Measurements from ENCODE around the gene DACT3.

DNA sequence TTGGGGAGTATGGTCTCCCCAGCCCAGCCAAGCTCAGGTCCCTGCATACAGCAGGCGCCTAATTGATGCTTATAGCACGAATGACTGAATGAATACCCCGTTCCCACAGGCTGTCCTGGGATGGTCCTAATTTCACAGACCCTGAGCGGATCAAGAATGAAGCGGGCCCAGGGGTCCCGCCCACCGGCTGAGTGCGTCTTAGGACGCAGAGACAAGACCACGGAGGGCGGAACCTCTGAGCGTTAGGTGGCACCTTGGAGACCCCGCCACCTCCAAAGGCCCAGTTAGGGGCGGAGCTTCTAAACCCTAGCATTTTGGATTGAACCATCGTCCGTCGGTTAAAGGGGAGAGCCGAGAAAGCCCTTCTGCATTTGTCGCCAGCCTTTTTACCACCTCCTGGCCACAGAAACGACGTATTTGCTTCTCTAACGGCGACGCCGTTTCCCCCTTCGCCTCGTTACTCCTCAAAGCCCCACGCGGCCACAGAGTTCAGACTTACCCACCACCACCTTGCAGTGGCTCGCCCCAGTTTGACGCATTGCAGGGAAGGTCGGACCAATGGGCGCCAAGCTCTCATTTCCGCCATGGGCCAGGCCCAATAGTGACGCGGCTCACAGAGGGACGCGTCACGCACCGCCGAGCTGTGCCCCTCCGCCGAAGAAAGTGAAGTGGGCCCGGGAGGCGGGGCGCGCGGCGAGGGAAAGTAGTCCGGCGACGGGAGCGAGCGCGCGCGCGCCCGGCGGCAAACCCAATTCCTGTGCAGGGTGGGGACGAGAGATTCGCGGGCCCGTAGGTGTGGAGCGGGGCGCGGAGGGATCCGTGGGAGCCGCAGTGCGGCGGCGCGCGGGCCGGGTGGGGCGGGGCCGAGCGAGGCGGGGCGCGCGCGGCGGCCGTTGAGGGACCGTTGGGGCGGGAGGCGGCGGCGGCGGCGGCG, 60.3 kb downstream of the DACT3 start:
- TF ChIP-seq TAF1 (IDR thresholded peaks at IDR 0.05; ENCODE audit: low read depth, low read length) (0 out of 2 replicates have a peak, but pooled peaks have one; percentile 39), POLR2A (IDR thresholded peaks at IDR 0.05; ENCODE audit: low read depth, low read length) (peak; percentile 89)
